NCI-H774 (cell line): Measurements from ENCODE around the gene DYRK3.

Experiments used
- DNase-seq: peaks from one replicate; lab custom pipeline; 2025; lab: John Stamatoyannopoulos, UW

Gene DYRK3

DNA sequence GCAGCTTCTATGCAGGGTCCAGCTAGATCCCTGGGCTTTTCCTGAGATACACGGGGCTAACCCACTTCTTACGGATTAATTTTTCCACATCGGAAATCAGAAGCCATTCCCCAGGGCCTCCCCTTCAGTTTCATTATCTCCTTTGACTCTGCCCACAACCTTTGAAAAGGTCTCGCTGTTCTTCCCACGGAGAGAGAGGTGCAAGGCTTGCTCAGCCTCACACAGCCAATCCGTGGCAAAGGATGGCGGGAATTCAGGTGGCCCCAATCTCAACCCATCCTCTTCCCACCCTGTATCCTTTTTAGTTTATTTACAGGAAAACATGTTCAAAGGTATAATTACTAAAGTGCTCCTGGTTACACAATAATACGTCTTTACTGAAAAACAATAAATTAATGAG is 48.7 kb downstream of the DYRK3 start:
- DNase-seq, result no peak

DNA sequence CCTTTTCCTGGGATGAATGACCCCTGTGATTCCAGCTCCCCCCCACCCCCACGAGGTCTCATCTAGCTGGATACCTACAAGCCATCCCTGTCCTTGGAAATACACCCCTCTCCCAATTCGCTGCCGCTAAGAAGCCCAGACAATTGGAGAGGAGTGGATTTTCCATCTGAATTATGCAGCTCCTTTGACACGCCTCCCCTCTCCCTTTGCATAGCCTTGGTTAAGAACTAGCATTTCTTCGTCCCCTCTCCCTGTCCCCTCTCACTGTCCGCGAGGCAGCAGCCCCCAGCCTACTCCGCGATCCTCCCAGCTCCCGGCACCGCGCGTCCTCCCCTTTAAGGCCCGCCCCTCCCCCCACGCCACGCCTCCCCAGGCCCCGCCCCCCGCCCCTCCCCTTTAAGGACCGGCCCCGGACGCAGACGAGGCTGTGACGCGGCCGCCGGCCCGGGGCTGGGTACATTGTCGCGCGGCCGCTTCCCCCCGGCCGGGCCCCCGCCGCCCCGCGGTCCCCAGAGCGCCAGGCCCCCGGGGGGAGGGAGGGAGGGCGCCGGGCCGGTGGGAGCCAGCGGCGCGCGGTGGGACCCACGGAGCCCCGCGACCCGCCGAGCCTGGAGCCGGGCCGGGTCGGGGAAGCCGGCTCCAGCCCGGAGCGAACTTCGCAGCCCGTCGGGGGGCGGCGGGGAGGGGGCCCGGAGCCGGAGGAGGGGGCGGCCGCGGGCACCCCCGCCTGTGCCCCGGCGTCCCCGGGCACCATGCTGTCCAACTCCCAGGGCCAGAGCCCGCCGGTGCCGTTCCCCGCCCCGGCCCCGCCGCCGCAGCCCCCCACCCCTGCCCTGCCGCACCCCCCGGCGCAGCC is 49.4 kb downstream of the DYRK3 start, which contains the start of gene MAPKAPK2:
Gene MAPKAPK2 (plus strand): TSS at position 428 of the 856 bp plus-strand sequence. CDS start 325 bp downstream, at position 753.
- DNase-seq, result peak; percentile 45

DNA sequence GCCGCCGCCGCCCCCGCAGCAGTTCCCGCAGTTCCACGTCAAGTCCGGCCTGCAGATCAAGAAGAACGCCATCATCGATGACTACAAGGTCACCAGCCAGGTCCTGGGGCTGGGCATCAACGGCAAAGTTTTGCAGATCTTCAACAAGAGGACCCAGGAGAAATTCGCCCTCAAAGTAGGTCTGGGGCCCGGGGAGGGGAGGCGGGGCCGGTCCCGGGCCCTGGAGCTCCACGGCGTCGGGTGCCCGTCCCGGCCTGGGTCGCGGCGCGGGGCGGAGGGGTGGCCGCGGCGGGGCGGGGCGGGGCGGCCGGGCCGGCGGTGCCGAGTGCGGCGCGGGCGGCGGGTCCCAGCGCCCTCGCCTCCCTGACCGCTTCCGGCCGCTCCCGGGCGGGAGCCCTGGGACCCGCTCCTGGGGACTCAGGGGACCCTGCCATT is 50.0 kb downstream of the DYRK3 start:
- DNase-seq, result no peak

GRCh38 chr1:206685769-206686477 is 50.6 kb downstream of the DYRK3 start:
- no peak for DNase-seq

DNA sequence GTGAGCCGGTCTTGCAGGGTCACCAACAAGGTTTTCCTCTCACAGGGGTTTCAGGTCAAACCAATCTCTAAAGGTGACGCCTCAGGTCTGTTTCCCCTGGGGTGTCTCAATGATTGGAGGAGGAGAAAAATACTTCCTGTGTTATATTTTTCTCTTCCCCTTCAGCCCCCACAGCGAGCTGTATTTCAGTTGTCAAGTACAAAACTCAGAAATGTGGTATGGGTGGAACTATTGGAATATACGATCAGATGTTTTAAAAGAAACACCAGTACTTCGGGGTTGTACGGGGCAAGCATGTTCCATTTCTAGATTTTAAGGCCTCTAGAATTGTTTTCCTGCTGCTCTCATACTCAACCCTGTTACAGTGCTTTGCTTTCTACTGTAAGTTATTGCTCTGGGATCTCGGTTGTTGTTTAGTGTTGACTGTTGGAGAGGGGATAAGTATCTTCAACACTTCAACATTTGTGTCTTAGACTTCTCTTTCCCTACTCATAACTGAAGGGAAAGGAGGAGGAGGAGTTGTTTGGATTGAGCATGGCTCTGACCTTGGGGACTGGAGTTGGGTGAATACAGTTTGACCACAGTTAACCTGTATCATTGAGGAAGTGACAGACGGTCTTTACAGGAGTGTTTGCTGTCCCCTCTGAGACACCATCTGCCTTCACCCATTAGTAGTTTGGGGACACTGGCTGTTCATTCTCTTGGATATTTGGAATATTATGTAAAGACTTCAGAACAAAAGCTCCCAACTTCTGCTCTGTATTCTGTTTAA is 51.3 kb downstream of the DYRK3 start:
- DNase-seq, result no peak

DNA sequence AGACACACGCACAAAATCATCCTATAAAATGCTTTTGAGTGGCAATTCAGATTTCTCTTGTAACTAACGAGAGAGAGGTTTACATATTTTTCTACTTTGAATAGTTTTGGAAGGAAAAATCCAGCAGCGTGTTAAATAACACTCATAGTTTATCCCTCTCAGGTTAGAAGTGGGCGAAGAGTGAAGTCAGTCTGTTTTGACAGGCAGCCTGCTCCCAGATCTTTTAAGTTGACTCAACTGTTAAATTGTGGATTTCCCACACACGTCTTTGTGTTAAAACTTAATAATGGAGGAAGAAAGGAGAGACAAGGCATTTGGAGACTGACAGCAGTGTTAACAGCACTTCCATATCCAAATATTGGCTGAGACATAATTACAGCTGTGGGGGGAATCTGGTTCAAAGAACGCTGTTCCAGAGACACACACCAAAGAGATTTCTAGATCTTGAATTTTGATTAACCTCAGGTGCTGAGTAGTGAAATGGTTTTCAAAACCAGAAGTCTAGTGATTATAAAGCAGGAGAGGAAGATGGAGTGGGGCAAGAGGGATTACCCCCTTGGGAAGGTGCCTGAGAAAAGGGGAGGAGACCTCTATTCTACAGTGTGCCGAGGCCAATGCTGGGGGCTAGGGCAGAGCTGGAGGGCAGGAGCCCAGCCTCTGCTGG is 52.0 kb downstream of the DYRK3 start:
- no peak for DNase-seq

DNA sequence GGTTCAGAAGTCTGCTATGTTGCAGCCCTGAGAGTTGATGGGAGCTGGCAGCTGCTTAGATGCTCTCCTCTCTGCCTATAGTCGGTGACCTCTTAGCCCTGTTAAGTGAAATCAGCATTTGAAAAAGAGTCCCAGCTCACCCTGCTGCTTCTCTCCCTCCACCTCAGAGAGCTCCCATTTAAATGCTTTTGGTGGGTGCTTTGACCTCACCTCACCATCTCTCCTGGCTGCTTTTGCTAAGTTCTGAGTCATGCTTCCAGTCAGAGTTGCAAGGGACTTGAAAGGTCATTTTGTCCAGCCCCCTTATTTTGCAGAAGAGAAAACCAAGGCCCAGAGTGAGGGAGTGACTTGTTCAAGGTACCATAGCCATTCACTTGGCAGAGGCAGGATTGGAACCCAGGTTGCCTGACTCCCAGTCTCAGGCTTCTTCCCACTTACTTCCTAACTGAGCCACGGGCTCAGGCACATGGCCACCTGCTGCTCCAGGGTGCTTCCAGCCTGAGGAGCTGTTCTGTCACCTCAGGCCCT is 52.6 kb downstream of the DYRK3 start:
- DNase-seq, result no peak

DNA sequence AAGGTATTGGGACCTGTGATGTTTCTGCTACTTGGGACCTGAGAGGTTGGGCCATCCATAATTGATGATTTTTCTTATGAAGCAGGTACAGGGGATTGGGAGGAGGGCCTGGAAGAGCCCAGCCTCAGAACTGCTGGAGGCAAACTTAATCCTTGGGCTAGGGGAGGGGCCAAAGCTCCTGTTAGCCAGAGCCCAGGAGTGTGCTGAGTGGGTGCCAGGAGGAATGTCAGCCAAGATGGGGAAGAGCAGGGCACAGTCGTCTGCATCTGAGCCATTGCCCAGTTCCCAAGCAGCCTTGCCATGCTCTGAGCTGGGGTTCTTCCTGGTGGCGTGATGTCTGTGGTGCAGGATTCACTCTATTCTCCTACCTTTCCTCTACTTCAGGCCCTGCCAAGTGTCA is 55.2 kb downstream of the DYRK3 start:
- DNase-seq, result no peak

GRCh38 chr1:206691604-206692003 is 56.3 kb downstream of the DYRK3 start:
- no peak for DNase-seq

- DNase-seq, result no peak
Measured at GRCh38 chr1:206693029-206693428, 57.7 kb downstream of the DYRK3 start.

GRCh38 chr1:206693592-206693991 is 58.3 kb downstream of the DYRK3 start:
- no peak for DNase-seq

DNA sequence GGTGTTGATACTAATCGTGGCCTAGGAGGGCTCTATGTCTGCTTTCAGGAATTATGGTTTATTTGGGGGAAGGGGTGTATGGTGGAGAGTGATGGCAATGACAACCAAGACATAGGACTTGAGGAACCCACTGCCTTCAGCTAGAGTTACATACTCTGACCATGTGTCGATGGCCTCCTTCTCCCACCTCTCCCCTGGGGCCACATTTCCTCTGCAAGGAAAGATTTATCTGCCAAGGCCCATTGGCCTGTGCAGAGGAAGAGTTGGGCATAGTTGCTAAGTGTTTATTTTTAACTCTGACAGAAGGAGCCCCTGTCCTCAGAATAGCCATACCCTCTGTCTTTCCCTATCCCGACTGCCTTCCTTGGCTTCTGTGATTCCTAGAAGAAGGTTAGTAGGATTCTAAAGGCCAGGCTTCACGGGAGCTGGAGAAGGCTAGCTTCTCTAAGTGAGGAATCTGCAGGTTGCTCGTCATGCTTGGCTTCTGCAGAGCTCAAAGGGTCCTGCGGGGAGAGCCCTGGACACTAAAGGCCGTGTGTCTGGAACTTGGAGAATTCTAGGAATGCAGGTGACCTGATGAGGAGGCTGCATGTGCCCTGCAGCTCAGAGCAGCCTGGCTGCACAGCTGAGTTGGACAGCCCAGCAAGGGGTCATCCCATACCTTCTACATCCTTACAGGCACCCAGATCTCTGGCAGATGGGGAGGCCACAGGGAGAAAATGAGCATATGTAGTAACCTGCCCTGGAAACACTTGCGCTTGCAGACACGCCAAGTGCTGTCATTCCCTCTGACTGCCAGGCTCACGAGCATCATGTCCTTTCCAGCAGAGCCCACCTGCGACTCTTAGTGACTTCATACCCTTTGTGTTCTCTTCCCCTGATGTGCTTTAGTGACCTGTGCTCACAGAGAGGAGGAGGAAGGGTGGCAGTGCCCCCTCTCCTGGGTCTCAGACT is 59.1 kb downstream of the DYRK3 start:
- no peak for DNase-seq

DNA sequence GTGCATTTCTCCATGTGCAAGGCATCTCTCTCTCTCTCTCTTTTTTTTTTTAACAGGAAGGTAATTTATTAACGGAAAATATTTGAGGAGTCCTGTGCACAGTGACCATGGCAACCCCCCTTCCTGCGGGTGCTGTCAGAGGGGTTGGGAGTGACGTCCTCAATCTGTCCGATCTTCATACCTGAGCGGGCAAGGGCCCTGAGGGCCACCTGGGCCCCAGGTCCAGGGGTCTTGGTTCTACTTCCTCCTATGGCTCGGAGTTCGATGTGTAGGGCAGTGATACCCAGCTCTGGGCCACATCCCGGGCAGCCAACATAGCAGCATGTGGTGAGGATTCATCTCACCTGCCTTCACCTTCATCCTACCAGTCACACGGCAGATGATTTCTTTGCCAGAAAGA is 60.4 kb downstream of the DYRK3 start:
- DNase-seq, result no peak

DNA sequence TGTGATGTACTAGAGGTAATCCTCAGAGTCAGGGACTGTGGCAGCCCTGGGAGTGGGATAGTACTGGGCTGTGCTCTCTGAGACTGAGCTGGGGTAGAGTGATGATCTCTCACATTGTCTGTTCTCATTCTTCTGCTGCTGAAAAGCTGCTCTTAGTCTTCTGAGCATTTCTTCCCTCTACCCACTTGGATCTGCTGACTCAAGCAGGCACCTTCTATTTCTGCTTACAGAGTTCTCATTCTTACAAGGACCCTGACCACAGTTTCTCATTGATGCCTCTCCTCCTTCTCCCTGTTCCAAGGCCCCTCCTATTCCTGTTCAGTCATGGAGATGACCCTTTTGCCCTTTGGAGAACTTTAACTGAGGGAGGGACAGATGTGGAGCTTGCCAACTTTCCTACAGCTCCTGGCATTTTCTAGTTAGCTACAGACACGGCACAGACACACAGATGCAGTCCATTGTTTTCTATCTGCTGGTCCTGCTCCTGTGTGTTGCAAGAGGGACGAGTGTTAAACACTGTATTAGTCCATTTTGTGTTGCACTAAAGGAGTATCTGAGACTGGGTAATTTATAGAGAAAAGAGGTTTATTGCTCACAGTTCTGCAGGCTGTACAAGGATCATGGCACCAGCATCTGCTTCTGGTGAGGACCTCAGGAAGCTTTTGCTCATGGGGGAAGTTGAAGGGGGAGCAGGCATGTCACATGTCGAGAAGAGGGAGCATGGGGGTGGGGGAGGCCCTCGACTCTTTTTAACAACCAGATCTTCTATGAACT is 61.7 kb downstream of the DYRK3 start:
- no peak for DNase-seq

- no peak for DNase-seq
Measured at GRCh38 chr1:206698011-206698410, 62.7 kb downstream of the DYRK3 start.
